Hippocampal formation (tissue), 2 donors: ENCODE results near the gene ULK4.
"Not testable (repeated sequence)": the region's sequence is repeated elsewhere in the genome, so short reads cannot be mapped to it uniquely, and the experiment has no call there.

Experiments used
- DNase-seq, 2 donors: peaks; one replicate each; lab custom pipeline; 2025; lab: John Stamatoyannopoulos, UW

The ULK4 gene

DNA sequence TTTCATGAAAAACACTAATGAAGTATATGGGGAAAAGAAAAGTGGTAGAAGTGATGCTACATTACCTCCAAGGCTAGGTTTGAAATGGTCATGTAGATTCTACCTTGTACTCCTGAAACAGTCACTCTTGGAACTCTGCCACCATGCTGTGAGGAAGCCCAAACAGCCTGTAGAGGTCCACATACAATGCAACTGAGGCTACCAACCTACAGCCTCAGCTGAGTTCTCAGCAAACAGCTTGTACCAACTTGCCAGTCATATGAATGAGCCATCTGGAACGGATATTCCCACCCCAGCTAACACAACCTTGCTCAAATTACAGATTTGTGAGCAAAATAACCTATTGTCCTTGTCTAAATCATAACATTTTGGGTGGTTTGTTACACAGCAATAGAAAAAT is 193.5 kb downstream of the ULK4 start:
- DNase-seq = no peak

DNA sequence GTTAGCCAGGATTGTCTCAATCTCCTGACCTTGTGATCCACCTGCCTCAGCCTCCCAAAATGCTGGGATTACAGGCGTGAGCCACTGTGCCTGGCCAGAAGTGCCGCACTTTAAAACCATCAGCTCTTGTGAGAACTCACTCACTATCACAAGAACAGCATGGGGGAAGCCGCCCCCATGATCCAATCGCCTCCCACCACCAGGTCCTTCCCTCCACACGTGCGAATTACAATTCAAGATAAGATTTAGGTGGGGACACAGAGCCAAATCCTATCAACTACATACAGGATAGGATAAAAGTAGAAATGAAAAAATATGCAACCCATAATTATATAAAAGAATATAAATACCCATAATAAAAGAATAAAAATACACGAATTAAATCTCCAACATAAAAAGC is 199.0 kb downstream of the ULK4 start:
- DNase-seq = not testable (repeated sequence)

DNA sequence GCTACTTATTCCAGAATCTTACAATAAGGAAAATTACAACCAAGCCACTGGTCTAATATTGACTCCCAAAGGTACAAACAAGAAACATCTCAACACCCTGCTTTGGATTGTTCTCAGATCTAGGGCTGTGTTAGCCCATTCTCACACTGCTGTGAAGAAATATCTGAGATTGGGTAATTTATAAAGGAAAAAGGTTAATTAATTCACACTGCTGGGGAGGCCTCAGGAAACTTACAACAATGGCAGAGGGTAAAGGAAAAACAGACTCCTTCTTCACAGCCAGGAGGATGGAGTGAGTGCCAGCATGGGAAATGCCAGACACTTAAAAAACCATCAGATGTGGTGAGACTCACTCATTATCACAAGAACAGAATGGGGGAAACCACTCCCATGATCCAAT is 208.3 kb downstream of the ULK4 start:
- DNase-seq = no peak

DNA sequence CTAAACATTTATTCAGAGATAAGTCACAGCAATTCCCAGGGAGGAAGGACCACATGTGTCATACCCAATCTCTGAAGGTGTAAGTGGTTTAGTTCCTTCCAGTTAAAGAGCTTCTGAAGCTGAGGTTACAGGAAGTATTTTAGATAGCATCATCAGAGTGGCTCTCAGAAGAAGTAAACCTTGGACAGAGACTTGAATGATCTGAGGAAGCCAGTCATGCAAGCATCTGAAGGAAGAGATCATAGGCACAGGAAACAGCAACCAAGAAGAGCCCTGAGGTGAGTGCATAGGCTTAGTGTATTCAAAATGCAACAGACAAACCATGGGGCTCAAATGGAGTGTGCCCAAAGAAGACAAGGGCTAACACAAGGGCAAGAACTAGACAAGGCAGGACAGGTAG is 210.3 kb downstream of the ULK4 start:
- DNase-seq = no peak

DNA sequence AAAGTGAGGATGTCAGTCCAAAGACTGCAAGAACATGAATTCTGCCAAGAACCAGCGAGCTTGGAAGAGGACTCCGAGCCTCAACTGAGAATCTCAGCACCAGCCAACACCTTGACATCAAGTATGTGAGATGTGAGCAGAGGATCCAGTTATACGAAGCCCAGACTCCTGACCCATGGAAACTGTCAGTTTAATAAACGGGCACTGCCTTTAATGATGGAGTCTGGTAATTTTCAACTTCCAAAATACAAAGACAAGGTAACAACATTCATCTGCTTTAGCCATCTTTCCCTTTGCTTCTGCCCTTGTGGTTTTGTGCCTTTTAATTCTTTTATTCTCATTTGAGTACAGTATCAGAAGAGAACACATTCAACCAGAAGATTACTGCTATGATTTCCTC is 211.9 kb downstream of the ULK4 start:
- no peak for DNase-seq

DNA sequence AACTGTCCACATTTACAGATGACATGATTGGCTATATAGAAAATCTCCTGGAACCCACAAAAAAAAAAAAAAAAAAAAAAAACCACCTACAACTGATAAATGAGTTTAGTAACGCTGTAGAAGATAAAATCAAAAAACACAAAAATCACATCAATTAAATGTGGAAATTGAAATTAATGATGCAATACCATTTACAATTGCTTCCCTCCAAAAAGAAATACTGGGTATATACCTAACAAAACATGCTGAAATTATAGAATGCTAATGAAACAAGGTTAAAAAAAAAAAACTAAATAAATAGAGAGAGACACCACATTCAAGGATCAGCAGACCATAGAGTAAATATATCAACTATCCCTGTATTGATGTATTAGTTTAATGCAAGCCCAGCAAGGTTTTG is 215.7 kb downstream of the ULK4 start:
- DNase-seq = no peak

DNA sequence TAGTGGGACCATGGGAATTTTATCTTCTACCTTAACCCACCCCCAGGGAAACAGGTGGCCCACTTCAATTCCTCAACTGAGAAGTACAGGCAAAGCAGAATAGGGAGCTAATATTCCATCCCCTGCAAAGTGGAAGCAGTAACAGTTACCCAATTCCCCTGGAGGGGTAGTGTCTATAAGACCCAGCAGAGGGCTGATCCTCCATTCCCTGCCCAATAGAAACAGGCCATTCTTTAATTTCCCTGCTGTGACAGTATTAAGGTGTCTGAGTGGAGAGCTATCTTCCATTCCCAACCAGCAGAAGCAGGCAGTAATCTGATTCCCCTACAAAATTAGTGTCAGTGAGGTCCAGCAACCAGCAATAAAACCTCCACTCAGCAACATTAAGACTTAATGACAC is 219.8 kb downstream of the ULK4 start:
- DNase-seq = no peak

DNA sequence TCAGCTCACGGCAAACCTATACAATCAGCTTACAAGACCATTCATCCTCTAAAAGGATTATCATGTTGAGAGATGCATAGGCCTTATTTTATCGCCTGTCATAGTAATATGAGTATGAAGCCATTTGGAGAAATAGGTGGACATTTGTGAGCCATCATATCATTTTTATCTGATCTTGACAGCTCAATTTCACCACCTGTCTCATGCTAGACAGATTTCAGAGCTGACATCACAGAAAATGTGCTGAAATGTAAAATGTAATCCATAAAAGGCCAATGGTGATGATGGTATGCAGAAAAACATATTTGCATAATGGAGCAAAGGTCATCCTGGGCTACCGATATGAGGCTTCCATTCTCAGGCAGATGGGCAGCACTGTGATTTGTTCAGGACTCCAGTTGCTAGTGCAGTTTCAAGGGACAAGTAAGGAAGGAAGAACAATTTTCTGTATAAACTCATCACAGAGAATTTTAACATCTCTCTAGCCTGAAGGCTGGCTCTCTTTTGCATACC is 221.5 kb downstream of the ULK4 start:
- no peak for DNase-seq

DNA sequence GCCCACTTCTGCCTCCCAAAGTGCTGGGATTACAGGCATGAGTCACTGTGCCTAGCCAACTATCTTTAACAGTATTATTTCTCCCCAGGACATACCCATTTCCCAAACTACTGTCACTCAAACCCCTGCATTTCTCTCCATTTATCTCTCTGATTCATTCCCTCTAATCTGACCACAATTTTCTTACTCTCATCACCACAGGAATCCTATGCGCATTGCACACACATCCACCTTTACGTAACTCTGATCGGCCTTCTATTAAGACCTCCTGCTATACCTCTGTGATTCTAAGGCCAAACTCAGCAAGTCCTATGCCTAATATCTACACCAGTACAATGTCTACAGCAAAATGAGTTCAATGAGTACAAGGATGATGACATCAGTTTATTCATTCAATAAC is 235.0 kb downstream of the ULK4 start:
- no peak for DNase-seq

DNA sequence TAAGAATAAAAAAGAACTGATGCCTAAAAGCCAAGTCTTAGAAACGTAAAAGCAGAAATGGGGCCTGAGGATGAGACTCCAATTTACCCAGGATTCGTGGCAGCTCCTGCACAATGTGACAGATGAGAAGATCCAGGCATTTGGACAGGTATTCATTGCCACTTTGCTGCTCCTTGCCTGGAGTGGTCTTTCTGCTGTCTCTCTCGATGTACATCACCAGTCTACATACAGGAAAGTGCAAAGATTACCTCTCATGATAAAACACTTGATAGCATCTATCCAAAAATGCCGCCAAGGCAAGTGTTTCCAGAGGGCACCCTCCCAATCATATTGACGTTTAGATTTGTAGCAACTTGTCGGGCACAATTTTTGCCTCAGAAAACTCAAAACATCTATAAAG is 244.3 kb downstream of the ULK4 start:
- no peak for DNase-seq

DNA sequence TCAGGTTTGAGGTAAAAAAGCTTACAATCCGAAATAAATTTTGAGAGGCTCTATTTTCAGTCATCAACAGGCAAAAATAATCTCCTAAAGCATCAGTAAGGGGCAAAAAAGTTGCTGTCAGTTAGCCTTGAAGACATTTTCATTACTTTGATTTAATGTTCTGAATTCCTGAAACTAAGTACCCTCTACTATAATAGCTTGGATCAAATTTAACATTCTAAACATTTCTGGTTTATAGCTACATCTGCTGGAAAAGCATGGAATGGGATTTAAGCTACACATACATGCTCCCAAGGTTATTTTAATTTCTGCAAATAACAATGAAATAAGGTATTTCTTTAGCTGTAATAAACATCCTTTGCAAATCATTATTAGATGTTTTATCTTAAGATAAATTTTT is 245.4 kb downstream of the ULK4 start:
- peak in 1 of 2 donors; percentile 8 for DNase-seq

DNA sequence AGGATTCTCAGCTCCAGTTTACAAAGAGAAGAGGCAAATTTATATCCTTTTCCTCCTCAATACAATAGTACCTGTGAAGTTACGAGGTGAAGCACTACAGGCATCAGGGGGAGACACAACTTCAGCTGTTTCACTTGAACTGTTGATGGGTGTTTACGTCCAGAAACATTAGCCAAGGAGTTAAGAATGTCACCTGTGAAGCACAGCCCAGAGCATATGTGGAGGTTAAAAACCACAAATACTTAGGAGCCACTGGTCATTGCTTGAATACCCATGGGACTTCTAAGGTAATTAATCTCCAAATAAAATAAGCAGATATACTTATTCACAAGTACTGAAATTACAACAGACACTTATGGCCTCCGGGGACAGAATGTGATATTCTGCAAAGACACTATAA is 246.5 kb downstream of the ULK4 start:
- DNase-seq = no peak

DNA sequence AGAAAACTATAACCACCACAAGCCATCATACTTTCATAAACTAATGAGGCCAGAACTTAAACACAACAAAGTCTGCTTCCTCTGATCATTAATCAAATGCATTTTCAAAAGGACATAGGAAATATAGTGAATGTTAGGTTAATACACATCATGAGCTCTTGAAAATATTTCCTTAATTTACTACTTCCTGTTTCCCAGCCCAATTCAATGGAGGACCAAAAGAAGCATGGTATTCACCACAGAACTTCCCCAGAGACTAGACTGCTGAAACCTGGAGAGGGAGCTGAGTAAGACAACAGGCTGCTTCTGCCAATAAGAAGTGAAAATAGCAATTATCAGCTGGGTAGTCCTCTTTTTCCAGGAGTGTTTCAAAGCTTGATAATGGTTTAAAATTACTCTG is 250.3 kb downstream of the ULK4 start:
- DNase-seq = no peak

DNA sequence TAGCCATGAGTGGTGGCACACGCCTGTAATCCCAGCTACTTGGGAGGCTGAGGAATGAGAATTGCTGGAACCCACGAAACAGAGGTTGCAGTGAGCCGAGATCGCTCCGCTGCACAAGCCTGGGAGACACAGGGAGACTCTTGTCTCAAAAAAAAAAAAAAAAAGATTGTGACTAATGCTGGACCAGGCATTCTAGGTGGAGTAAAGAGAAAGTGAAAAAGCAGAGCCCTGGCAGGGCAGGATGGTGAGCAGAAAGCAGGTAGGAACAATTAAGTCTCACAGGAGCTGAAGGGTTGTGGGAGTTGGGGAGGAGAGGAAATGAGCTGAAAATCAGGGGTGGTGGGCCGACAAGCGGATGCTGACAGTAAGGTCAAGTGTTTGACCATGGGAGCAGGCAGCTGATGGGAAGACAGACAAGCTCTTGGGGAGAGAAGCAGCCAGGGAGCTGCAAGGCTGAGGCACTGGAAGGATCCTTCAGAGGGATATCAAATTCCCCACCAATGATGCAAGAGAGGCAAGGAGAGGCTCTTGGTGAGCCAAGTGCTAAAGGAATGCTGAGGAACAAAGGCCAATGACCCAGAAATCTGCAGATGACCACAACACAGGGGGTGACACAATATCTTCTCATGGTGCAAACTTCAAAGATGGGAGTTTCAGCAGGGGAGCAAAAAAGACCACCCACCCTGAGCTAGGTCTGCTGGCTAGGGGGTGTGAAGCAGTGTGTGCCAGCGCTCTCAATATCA is 251.1 kb downstream of the ULK4 start:
- no peak for DNase-seq

DNA sequence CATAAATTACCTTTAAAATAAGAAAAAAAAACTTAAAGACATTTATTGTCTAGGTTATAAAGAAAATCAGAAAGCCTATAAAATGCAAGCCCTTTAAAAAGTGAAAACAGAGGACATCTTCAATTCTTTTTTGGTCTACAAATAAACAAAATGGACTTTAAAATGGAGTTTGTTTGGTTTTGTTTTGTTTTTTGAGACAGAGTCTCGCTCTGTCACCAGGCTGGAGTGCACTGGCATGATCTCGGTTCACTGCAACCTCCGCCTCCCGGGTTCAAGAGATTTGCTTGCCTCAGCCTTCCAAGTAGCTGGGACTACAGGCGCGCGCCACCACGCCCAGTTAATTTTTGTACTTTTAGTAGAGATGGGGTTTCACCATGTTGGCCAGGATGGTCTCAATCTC is 252.7 kb downstream of the ULK4 start:
- not testable (repeated sequence) for DNase-seq

DNA sequence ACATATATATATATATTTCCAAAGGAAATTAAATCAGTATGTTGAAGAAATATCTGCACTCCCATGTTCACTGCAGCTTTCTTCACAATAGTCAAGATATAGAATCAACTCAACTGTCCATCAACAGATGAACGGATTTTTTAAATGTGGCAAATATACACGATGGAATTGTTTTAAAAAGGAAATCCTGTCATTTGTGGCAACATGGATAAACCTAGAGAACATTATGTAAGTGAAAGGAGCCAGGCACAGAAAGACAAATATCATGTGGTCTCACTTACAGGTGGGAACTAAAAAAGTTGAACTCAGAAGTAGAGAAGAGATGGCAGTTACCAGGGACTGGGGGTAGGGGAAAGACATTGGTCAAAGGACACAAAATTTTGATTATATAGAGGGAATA is 253.7 kb downstream of the ULK4 start:
- DNase-seq = no peak

DNA sequence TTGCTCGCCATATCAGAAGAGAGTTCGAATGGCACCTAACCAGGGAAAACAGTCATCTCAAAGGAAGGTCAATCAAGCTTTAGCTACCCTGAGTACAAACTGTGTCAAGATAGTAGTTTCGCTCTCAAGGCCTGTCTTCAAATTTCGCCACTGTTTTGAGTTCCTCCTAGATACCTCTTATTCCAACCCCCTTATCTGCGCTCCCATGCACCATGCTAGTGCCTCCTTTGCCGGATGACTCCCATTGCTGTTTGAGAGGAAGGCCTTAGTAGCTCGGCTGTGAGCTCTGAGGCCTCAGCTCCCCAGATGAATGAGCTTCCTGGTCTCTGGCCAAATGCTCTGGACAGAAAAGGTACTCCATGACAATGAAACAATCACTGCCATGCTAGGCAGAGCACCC is 256.0 kb downstream of the ULK4 start:
- DNase-seq = no peak

DNA sequence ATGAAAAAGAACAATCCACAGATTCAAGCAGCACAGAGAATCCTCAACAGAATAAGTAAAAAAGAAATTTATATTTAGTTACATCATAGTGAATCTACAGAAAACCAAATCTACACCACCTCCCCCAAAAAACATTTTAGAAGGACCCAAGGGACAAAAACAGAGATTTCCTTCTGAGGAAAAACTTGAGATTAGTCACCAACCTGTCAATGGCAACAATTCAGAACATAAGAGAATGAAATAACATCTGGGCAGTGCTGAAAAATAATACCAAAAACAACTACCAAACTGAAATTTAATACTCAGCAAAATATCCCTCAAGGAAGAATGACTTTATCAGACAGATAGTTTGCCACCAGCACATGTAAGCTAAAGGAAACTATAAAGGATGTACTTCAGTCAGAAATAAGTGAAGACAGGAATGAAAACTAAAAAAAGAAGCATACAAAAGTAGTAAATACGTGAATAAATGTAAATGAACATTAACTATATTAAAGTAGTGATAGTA is 260.7 kb downstream of the ULK4 start:
- no peak for DNase-seq

DNA sequence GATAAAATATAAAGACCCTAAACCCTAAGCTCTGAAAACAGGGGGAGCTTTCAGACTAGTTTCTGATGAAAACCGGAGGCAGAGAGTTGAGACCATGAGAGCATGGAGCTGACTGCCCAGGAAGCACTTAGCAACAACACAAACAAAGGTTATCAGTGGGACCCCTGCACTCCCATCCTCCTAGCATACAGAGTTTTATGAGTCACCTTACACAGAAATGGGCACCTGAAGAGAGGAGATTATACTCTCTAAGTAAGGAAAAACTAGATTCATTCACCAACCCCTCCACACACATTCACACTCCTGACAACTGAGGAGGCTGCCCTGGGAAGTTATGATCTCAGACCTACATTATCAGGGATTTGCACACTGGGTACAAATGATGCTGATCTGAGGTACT is 261.7 kb downstream of the ULK4 start:
- DNase-seq = no peak

DNA sequence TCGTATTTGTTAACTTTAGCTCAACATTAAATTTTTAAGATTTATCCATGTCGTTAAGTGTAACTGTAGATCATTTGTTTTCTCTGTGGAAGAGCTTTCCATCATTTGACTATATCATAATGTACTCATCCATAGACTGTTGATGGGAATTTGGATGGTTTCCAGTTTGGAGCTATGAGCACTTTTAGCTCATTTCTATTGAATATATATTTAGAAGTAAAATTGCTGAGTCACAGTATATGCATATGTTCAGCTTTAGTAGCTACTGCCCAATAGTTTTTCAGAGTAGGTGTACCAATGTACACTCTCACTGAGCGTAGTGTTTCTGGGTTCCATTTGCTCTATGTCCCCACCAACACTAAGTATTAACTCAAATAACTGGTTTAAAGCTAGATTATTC is 263.0 kb downstream of the ULK4 start:
- no peak for DNase-seq

DNA sequence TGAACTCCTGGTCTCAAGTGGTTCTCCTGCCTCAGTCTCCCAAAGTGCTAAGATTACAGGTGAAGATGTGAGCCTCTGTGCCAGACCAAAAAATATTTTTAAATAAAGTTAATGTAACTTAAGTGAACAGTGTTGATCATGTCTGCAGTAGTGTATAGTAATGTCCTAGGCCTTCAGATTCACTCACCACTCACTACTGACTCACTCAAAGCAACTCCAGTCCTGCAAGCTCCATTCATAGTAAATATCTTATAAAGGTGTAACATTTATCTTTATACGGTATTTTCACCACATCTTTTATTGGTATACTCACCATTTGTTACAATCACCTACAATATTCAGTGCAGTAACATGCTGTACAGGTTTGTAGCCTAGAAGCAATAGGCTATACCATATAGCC is 264.2 kb downstream of the ULK4 start:
- DNase-seq = no peak

DNA sequence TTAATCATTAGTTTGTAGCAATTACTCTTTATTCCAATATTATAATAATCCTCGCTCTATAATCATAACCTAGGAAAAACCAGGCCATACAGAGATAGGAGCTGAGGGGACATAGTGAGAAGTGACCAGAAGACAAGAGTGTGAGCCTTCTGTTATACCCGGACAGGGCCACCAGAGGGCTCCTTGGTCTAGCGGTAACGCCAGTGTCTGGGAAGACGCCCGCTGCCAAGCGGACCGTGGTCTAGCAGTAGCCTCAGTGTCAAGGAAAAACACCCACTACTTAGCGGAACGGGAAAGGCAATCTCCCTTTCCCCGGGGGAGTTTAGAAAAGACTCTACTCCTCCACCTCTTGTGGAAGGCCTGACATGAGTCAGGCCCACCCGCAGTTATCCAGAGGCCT is 266.1 kb downstream of the ULK4 start:
- not testable (repeated sequence) for DNase-seq

DNA sequence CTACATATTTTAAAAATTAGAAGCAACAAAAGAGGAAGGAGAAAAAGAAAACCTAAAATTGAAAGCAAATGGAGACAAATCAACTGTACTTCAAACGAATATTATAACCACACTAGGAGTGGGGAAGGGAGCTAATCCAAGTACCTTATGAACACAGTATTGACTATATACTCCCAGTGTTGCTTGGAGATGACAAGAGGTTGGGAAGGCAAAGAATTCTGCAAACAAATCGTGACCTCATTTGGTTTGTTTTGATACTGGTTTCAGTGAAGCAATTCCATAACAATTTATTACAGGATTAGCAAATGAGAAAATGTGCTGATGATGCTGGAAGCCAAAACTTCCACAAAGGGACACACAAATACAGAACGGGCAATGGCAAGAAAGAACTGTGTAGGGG is 268.1 kb downstream of the ULK4 start:
- DNase-seq = no peak
